Psoas muscle (tissue), 8 donors: ENCODE data around the gene LMAN1L. TPM values are rescaled to one million over a fixed set of nuclear protein-coding genes. Genes with fewer than 3 reads are reported as not detected.

Source experiments
- ATAC-seq, 4 donors: fragments of 200-7000 bp; cut with Tn5 transposase; one replicate each; pipeline ENCODE4 v1.9.1; 2020; ENCODE audit warnings: moderate library complexity in 3 of 4, mild to moderate bottlenecking in 2 of 4
- DNase-seq, 2 donors: peaks; one replicate each; pipeline ENCODE4 v3.0.0-alpha.2; 2020
- H3K27ac ChIP-seq: fragments of 200-600 bp; one replicate; pipeline ENCODE4 v1.8.0; 2022
- H3K27me3 ChIP-seq, 3 donors: fragments of 200-600 bp in 1 of 3; one replicate each; pipeline versions ENCODE4 v1.6.1 to v1.8.0; 2013 to 2022; ENCODE audit warnings: low read length in 2 of 3, mild to moderate bottlenecking in 2 of 3, moderate library complexity in 1 of 3; ENCODE audit not compliant: insufficient read depth in 3 of 3
- H3K36me3 ChIP-seq, 2 donors: fragments of 200-600 bp in 1 of 2; one replicate each; pipeline versions ENCODE4 v1.6.1 to v1.8.0; 2013 to 2022; ENCODE audit warnings: low read depth in 1 of 2, mild to moderate bottlenecking in 1 of 2, moderate library complexity in 1 of 2; ENCODE audit not compliant: insufficient read depth in 1 of 2
- H3K4me1 ChIP-seq: fragments of 200-600 bp; one replicate; pipeline ENCODE4 v1.8.0; 2022
- H3K4me3 ChIP-seq: fragments of 200-600 bp; one replicate; pipeline ENCODE4 v1.8.0; 2022; ENCODE audit warnings: mild to moderate bottlenecking
- H3K9me3 ChIP-seq: fragments of 200-600 bp; one replicate; pipeline ENCODE4 v1.8.0; 2022
- CTCF ChIP-seq: fragments of 200-600 bp; IDR thresholded peaks from one replicate; pipeline ENCODE4 v1.8.0; 2022; ENCODE audit warnings: antibody characterized with exemption
- WGBS, 3 donors: extraction: QIAGEN DNeasy Blood & Tissue Kit; methylation state at CpG; one replicate each; pipeline versions ENCODE4 v1.1.6 to v1.1.7; 2013; 5-methylcytosine and 5-hydroxymethylcytosine counted together
- intact Hi-C, 2 donors: fragments of 100-400 bp; cut with DNase I; formaldehyde crosslinking; loops; one replicate each; pipeline versions ENCODE4 v1.11.0 to v1.14.2; 2022
- polyA plus RNA-seq, 3 donors: library from polyadenylated mRNA; stranded (reverse); fragments of 200-250 nt; gene quantifications; one replicate each; pipeline ENCODE4 v1.2.3, GENCODE V29; 2013
- total RNA-seq, 4 donors: library from RNA; stranded (reverse); fragmentation: NEBNext Ultra II Directional in 2 of 4; extraction: Animal tissue kit (Norgen Biotek cat#: 25700) in 2 of 4; gene quantifications; one replicate each; pipeline versions ENCODE4 v1.2.1 to v1.2.4, GENCODE V29; 2021 to 2023
- donor health status: healthy with polysubstance abuse.
- donor health status: DM: no; HTN: no; CAD: no; lungs with moderate emphysema.
- donor health status: Bipolar disorder and iron deficiency.
- donor health status: healthy.
- donor health status: DM: yes; HTN: yes; CAD: no.
- donor health status: DM: no; HTN: no; CAD: no.
- donor health status: DM: no; HTN: no; CAD: no.
- donor health status: DM: yes; HTN: yes; CAD: no.

Gene LMAN1L
- total and polyA plus RNA-seq, 7 donors: 0.36 to 0.66 TPM; not detected in 5

DNA sequence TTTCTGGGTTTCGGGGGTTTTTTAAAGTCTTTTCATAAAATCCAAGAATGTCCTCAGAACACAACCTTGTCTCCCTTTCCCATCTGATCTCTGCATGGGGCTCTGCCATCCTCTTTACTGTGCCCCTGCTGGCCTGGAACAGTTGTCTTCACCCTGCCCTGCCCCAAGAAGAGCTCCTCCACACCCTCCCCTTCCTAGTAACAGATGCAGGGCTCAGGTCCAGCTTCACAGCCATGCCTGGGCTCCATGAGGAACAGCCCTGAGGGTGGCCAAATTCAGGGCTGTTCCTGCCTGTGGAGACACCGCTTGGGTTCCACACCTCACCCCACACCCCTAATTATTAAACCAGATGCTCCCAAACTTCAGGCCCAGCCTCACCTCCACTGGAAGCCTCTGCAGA lies 43.2 kb downstream of the LMAN1L start:
- ATAC-seq (peak; percentile 80 to 85 (median 83)), DNase-seq (peak in 1 of 2 donors; percentile 78)
- TF ChIP-seq CTCF: no peak
- peak overlapping the region; percentile 41 for H3K27ac ChIP-seq
- intact Hi-C loops: loop anchor here in 1 of 2 donors (5.0 kb wide), 1 partner anchor 46 kb away; no protein-coding TSS in a partner anchor
- H3K36me3 ChIP-seq: peaks cover 0 to 36% of the 10 kb centered on the region in 2 donors
- no peak overlapping the region for H3K4me3 ChIP-seq
- 32 to 52% (median 44%) methylated on average over 2 of the region's 2 CpGs for WGBS, 3 donors
- no peaks in the 10 kb centered on the region for H3K27me3 ChIP-seq
- peaks cover 42% of the 10 kb centered on the region for H3K4me1 ChIP-seq
- H3K9me3 ChIP-seq: no peaks in the 10 kb centered on the region

DNA sequence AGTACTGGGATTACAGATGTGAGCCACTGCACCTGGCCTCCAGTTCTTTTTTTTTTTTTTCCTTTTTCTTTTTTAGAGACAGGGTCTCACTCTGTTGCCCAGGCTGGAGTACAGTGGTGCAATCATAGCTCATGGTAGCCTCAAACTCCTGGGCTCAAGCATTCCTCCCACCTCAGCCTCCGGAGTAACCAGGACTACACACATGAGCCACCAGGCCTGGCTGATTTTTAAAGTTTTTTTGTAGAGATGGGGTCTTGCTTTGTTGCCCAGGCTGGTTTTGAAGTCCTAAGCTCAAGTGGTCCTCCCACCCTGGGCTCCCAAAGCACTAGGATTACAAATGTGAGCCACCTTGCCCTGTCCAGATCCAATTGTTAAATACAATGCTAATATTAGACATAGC lies 43.9 kb downstream of the LMAN1L start:
- DNase-seq (no peak), ATAC-seq (no peak)
- H3K27ac ChIP-seq: peak overlapping the region; percentile 41
- H3K4me1 ChIP-seq: peaks cover 42% of the 10 kb centered on the region
- H3K27me3 ChIP-seq: no peaks in the 10 kb centered on the region
- intact Hi-C loops: loop anchor here in 1 of 2 donors (5.0 kb wide), 1 partner anchor 46 kb away; no protein-coding TSS in a partner anchor
- peaks cover 0 to 30% of the 10 kb centered on the region in 2 donors for H3K36me3 ChIP-seq
- no peak for TF ChIP-seq CTCF
- WGBS, 3 donors: 94 to 96% (median 94%) methylated on average over 1 of the region's 1 CpG
- no peaks in the 10 kb centered on the region for H3K9me3 ChIP-seq
- H3K4me3 ChIP-seq: no peak overlapping the region

GRCh38 chr15:74857082-74857655 lies 44.5 kb downstream of the LMAN1L start:
- no peak overlapping the region for H3K4me3 ChIP-seq
- peak; percentile 45 to 69 (median 59) for ATAC-seq
- H3K36me3 ChIP-seq: peaks cover 0 to 23% of the 10 kb centered on the region in 2 donors
- intact Hi-C loops: loop anchor here in 1 of 2 donors (5.0 kb wide), 1 partner anchor 45 kb away; no protein-coding TSS in a partner anchor
- DNase-seq: no peak
- H3K27ac ChIP-seq: peak overlapping the region; percentile 53
- no peaks in the 10 kb centered on the region for H3K9me3 ChIP-seq
- 41 to 55% (median 42%) methylated on average over 5 of the region's 5 CpGs for WGBS, 3 donors
- no peak for TF ChIP-seq CTCF
- H3K27me3 ChIP-seq: no peaks in the 10 kb centered on the region
- peaks cover 42% of the 10 kb centered on the region for H3K4me1 ChIP-seq

DNA sequence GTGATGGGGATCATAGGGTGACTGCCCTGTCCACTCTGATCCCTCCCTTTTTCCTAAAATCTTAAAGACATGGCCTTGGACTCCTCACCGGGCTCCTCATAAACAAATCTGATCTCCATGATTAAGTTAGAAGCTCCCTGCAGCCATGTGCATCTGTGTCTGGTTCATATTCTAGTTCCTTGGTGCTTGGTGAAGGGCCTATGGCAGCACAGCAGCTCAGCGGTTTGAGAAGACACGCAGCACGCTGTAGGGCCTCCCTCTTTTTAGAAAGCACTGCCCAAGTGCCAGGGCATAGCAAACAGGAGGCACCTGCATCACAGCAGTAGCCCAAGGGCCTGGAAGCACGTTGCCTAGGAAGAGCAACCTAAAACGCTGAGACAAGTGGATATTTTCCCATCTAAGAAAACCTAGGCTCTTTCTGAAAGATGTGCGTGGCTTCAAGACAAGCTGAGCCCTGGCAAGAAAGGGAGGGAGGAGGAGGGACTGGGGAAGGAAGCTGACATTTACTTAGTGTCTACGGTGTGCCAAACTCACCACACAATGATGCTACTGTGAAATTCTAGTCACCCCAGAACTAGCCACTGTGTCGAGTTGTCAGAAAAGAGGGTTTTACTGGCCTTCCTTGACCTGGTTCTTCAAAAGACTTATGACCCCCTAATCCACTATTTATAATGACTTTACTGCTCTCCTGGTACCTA lies 45.2 kb downstream of the LMAN1L start:
- Histone ChIP-seq H3K9me3 (no peaks in the 10 kb centered on the region), H3K4me3 (no peak overlapping the region), H3K27me3 (no peaks in the 10 kb centered on the region), H3K36me3 (peaks cover 0 to 17% of the 10 kb centered on the region in 2 donors), H3K4me1 (peaks cover 42% of the 10 kb centered on the region), H3K27ac (peak overlapping the region; percentile 53)
- TF ChIP-seq CTCF: no peak
- ATAC-seq (no peak), DNase-seq (no peak)
- intact Hi-C loops: loop anchor here in 1 of 2 donors (5.0 kb wide), 1 partner anchor 44 kb away; no protein-coding TSS in a partner anchor
- WGBS, 3 donors: 53 to 70% (median 67%) methylated on average over 9 of the region's 9 CpGs
